Medulla oblongata (tissue), 1 donor: Measurements from ENCODE around the gene FRAT2.

Experiments
- DNase-seq: peaks from one replicate; pipeline ENCODE4 v3.0.0-alpha.2; 2015; ENCODE audit errors: extremely low spot score

FRAT2 gene

GRCh38 chr10:97325754-97326153, 8.8 kb downstream of the FRAT2 start:
- no peak for DNase-seq

GRCh38 chr10:97323501-97323900, 11.0 kb downstream of the FRAT2 start:
- no peak for DNase-seq

- DNase-seq: peak; percentile 63
These were observed 12.7 kb downstream of the FRAT2 start for GRCh38 chr10:97321804-97322190.

- DNase-seq: peak; percentile 78
These were observed 13.3 kb downstream of the FRAT2 start for GRCh38 chr10:97321032-97321803.

GRCh38 chr10:97320480-97321031, 14.0 kb downstream of the FRAT2 start:
- no peak for DNase-seq

- peak; percentile 59 for DNase-seq
These were observed 14.7 kb downstream of the FRAT2 start for GRCh38 chr10:97319671-97320479.

- DNase-seq: peak; percentile 89
These were observed 15.5 kb downstream of the FRAT2 start, which contains the start of gene FRAT1 for GRCh38 chr10:97318772-97319651. Gene FRAT1, plus strand, starts transcription at chr10:97319271. Its CDS starts 183 bp downstream, at chr10:97319454.

- no peak for DNase-seq
These were observed 19.9 kb downstream of the FRAT2 start for GRCh38 chr10:97314671-97315070.

GRCh38 chr10:97312897-97313296, 21.6 kb downstream of the FRAT2 start:
- DNase-seq: no peak

GRCh38 chr10:97311111-97311626, 23.4 kb downstream of the FRAT2 start:
- DNase-seq: no peak

- DNase-seq: no peak
These were observed 26.4 kb downstream of the FRAT2 start for GRCh38 chr10:97307866-97308780.

GRCh38 chr10:97307441-97307840, 27.1 kb downstream of the FRAT2 start:
- DNase-seq: no peak

GRCh38 chr10:97302088-97302791, 32.3 kb downstream of the FRAT2 start:
- no peak for DNase-seq

- no peak for DNase-seq
These were observed 33.5 kb downstream of the FRAT2 start for GRCh38 chr10:97300980-97301379.

GRCh38 chr10:97298223-97298571, 36.3 kb downstream of the FRAT2 start:
- no peak for DNase-seq

- no peak for DNase-seq
These were observed 36.8 kb downstream of the FRAT2 start for GRCh38 chr10:97297556-97298222.

GRCh38 chr10:97292862-97293198, 41.7 kb downstream of the FRAT2 start:
- no peak for DNase-seq

- DNase-seq: peak; percentile 99
These were observed 42.2 kb downstream of the FRAT2 start, which contains the start of gene ARHGAP19 for GRCh38 chr10:97292097-97292861. Gene ARHGAP19, minus strand, starts transcription at chr10:97292637. Its CDS starts 10 bp downstream, at chr10:97292627.
